Measurements from ENCODE around the gene SUN5.

The SUN5 gene

GRCh38 chr20:32984196-32984595 is 20.0 kb downstream of the SUN5 start:
- DNase-seq (ENCODE audit: low read depth): no peak
- TF ChIP-seq CTCF (IDR thresholded peaks at IDR 0.05; ENCODE audit: insufficient read depth, low read depth, low read length, missing control alignments): no peak
- no peak overlapping the region for H3K4me3 ChIP-seq (ENCODE audit: low read length)

- no peak for DNase-seq (ENCODE audit: low read depth)
- H3K4me3 ChIP-seq (ENCODE audit: low read length): no peak overlapping the region
- no peak for TF ChIP-seq CTCF (IDR thresholded peaks at IDR 0.05; ENCODE audit: insufficient read depth, low read depth, low read length, missing control alignments)
These were observed 20.6 kb downstream of the SUN5 start for GRCh38 chr20:32983459-32984112.

GRCh38 chr20:32982617-32983458 is 21.4 kb downstream of the SUN5 start:
- no peak for TF ChIP-seq CTCF (IDR thresholded peaks at IDR 0.05; ENCODE audit: insufficient read depth, low read depth, low read length, missing control alignments)
- H3K4me3 ChIP-seq (ENCODE audit: low read length): no peak overlapping the region
- DNase-seq (ENCODE audit: low read depth): no peak

GRCh38 chr20:32980990-32981389 is 23.2 kb downstream of the SUN5 start:
- DNase-seq (ENCODE audit: low read depth): no peak
- H3K4me3 ChIP-seq (ENCODE audit: low read length): no peak overlapping the region
- TF ChIP-seq CTCF (IDR thresholded peaks at IDR 0.05; ENCODE audit: insufficient read depth, low read depth, low read length, missing control alignments): no peak

- TF ChIP-seq CTCF (IDR thresholded peaks at IDR 0.05; ENCODE audit: insufficient read depth, low read depth, low read length, missing control alignments): no peak
- H3K4me3 ChIP-seq (ENCODE audit: low read length): no peak overlapping the region
- DNase-seq (ENCODE audit: low read depth): no peak
These were observed 23.9 kb downstream of the SUN5 start for GRCh38 chr20:32980131-32980941.

GRCh38 chr20:32979201-32979998 is 24.8 kb downstream of the SUN5 start:
- TF ChIP-seq CTCF (IDR thresholded peaks at IDR 0.05; ENCODE audit: insufficient read depth, low read depth, low read length, missing control alignments): no peak
- no peak for DNase-seq (ENCODE audit: low read depth)
- H3K4me3 ChIP-seq (ENCODE audit: low read length): no peak overlapping the region

Measured in epithelial cell of esophagus (primary cell).